GM12872 (cell line): ENCODE measurements around the gene PDCD10.

Experiments used
- TF ChIP-seq, protein P1 (sequence below): IDR thresholded peaks from 3 replicates; pipeline ENCODE4 v1.5.1; 2011; ENCODE audit warnings: low read depth, mild to moderate bottlenecking, low read length, moderate library complexity; ENCODE audit not compliant: insufficient read depth

PDCD10 gene

GRCh38 chr3:167734498-167735232 lies at the start of gene PDCD10:
TSS of gene PDCD10 (minus strand) at chr3:167734892. CDS start at chr3:167720157, 14,735 bp downstream.
- TF ChIP-seq, protein P1, sequence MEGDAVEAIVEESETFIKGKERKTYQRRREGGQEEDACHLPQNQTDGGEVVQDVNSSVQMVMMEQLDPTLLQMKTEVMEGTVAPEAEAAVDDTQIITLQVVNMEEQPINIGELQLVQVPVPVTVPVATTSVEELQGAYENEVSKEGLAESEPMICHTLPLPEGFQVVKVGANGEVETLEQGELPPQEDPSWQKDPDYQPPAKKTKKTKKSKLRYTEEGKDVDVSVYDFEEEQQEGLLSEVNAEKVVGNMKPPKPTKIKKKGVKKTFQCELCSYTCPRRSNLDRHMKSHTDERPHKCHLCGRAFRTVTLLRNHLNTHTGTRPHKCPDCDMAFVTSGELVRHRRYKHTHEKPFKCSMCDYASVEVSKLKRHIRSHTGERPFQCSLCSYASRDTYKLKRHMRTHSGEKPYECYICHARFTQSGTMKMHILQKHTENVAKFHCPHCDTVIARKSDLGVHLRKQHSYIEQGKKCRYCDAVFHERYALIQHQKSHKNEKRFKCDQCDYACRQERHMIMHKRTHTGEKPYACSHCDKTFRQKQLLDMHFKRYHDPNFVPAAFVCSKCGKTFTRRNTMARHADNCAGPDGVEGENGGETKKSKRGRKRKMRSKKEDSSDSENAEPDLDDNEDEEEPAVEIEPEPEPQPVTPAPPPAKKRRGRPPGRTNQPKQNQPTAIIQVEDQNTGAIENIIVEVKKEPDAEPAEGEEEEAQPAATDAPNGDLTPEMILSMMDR: no peak

DNA sequence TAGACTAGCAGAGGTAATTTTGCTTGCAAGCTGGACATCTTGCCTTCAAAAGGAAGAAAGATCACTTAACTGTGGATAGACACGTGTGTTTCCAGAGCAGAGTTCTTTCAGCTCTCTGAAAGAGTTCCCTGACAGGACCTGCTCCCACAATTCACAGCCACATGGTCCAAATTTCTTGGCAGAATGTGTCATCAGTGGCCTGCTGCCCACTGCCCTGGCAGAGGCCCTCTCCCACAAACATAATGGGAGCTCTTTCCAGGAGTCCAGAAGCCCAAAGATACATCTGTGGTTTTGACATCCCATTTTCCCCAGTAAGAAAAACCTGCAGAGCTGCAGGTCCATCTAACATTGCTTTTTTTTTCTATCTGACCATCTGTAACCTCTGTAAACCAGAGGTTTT lies 49.1 kb upstream of the PDCD10 start:
- TF ChIP-seq, protein P1: no peak

DNA sequence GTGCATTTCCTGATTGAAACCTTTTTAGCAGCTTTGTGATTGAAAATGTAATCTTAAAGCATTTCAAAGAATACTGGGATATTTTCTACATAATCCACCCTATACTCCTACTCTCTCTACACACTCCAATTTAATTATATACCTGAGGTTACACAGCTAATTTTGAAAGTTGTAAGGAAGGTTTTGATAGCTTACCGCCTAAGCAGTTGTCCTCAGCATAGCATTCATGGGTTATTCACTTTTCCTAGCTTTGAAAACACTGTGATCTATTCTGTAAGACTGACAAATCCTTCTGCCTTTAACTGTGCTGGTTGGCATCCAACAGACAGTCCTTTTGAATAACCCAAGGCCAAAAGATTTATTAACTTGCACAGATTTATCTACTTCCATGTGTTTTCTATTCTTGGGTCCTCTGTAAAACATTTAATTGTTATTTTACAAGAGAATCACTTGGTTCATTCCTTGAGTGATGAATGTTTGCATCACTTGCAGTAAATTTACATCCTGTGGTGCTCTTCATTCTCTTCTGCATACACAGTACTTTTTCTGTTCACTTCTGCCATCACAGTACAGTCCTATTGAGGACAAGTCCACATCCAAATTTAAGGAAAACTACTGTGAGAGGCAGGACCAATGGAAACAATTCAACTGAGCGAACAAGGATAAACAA lies 45.7 kb upstream of the PDCD10 start:
- TF ChIP-seq, protein P1: no peak

- TF ChIP-seq, protein P1: no peak
These were observed 42.7 kb upstream of the PDCD10 start for GRCh38 chr3:167777356-167777755.

DNA sequence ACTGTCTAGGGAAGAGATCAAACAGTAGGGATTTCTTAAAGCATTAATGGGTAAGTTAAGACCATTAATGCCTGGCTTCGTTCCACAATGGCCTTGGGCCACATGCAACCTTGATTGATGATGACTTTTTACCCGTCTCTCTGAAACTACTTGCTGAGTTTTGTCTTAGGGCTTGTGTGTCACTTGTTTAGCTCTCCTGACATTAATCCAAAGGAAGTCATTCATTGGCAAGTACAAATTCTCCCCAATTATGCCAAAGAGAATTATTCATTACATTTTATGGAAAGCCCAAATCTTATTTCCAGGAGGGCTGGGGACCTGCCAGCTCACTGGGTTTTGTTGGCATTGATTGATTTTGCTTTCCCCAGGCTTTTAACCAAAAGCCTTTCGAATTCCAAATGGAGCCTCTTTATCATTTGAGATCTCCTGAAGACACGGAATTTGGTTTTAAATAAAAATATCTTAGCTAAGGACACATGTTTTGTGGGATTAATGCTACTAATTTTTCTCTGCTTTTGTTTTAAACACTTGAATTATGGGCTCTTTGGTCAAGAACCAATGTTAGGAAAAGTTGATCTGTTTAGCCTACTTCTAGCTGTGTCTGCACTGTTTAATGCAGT lies 41.5 kb upstream of the PDCD10 start:
- TF ChIP-seq, protein P1: no peak

DNA sequence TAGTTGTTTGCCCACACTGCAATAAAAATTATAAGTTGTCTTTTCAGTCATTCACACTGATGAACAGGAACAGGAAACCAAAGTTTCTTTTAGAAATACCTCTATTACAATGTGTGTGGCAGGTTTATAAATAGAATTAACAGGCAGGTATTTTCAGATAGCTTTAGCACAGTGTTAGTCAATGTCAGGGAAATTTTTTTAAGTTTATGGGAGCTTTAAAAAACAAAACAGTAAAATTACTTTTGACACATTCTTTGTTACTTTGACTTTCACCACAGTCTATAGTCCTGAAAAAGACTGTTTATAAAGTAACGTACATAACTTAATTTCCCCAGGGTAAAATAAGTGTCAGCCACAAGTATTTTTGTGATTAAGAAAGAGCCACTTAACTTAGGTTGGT lies 38.9 kb upstream of the PDCD10 start:
- TF ChIP-seq, protein P1: no peak

DNA sequence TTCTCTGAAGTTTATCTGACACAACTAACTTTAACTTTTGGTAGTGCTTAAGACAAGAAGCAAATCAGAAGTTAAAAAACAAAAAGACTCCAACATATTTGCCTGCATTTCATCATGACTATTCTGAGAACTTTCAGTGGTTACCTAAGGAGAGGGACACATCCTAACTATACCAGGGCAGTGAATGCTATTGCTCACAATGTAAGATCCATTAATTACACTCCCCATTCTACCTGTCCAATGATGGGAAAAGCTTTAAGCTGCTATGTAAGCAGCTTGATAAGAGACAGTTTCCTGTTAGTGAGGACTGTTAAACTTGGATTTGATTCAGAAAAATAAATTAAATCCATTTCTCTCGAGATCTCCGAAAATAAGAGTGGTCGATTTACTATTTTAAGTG lies 38.3 kb upstream of the PDCD10 start:
- TF ChIP-seq, protein P1: no peak
